MM.1S (cell line): ENCODE measurements around the gene PDS5B.

ENCODE experiments used
- CTCF ChIP-seq: fragments of 300-600 bp; sonication (generic); IDR thresholded peaks from 2 replicates; pipeline ENCODE4 v1.5.1; 2016; ENCODE audit warnings: antibody characterized with exemption, low read length, mixed read lengths
- EZH2 ChIP-seq: fragments of 300-600 bp; sonication (generic); optimal IDR thresholded peaks from 2 replicates; pipeline ENCODE3; 2017; ENCODE audit warnings: low read depth, mild to moderate bottlenecking, antibody characterized with exemption, low read length, mixed read lengths

GRCh38 chr13:32610977-32611376, 24.7 kb downstream of the PDS5B start:
- TF ChIP-seq CTCF: no peak
- no peak for TF ChIP-seq EZH2
